DMS53 treated with DMSO at 0.1 percent for 48 hours (cell line): ENCODE measurements around the gene SETMAR.

ENCODE experiments used
- DNase-seq: peaks from one replicate; lab custom pipeline; 2025; ENCODE audit not compliant: unreplicated experiment; lab: John Stamatoyannopoulos, UW

The SETMAR gene

DNA sequence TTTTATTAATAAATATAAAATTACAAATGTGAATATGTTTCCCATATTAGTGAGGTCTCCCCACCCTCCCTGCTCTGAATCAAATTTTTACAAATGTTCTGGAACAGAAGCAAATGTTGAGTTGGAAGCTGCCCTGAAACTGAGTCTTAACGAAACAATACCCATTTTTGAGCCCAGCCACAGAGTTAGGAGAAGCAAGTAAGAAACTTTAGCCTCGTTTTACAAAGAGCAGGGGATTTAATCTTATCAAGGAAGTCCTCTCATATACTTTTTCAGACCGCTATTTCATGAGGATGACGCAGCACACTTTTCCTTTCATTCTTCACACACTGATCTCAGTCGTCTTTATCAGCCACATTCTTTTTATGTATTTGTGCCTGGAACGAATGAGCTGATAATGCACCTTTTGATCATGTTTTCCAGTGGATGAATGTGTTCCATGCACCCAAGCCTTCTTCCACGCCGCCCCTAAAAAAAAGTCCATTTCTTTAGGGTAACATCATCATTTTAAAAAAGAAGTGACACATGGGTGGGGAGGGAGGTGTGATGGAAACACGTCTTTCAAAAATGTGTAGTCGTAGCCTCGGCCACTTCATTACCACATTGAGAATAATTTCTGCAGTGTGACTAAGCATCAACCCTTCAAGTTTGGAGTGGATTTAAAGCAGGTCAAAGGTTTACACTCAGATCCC is 48.1 kb downstream of the SETMAR start:
- no peak for DNase-seq

GRCh38 chr3:4351872-4352271 is 48.7 kb downstream of the SETMAR start:
- DNase-seq, result no peak

GRCh38 chr3:4355401-4356219 is 52.4 kb downstream of the SETMAR start:
- DNase-seq, result no peak

- no peak for DNase-seq
Measured at GRCh38 chr3:4356220-4356540, 53.0 kb downstream of the SETMAR start.

DNA sequence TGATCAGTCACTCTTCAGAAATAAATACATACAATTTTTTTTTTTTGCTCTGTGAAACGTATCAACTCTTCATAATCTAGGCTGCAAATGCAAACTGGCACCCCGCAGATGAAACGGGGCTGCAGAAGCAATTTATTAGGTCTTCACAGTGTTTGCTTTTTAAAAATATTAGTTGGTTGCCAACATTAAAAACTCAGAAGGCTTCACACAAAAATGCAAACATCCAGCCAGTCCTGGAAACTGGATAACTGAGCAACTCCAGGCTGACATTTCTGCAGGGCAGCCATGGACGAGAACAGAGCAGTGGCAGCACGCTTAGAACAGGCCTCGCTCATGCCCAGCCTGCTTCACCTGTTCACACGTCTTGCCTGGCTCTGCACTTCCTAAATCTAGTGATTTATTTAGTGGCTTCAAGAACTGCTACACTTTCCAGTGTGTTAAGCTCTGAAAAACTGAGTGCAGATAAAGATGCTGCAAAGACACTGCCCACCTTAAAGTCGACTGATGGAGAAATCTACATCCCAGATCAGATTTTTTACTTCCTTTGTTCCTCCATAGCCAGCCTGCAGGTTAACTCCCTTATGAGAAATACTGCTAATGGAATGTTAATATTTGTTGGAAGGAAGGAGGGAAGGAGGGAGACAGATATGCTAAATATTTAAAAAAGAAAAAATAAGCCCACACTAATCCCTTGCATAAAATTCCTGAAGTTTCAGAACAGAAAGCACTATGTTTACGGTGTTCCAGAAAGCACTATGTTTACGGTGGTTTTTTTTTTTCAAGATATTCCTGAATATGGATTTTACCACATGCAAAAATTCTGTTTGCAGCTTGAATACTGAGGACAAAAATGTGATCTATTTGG is 53.6 kb downstream of the SETMAR start:
- no peak for DNase-seq

DNA sequence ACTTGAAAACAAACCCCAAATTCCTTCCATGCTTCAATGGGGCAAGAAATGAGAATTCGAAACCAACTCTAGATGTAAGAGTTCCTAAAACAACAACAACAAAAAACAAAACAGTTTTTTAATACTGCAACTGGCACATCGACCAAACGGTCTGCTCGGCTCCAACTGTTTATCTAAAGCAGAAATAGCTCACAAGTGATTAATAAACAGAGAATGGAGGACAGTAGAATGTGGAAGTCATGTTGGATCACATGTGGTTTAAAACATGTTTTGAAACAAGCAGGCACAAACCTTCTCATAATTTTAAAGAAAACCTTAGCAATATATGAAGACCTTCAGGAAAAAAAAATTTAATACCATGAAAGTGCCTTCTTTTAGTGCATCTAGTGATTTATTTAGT is 55.1 kb downstream of the SETMAR start:
- DNase-seq, result no peak

- no peak for DNase-seq
Measured at GRCh38 chr3:4359805-4360502, 56.8 kb downstream of the SETMAR start.

- DNase-seq, result no peak
Measured at GRCh38 chr3:4360817-4361216, 57.6 kb downstream of the SETMAR start.

DNA sequence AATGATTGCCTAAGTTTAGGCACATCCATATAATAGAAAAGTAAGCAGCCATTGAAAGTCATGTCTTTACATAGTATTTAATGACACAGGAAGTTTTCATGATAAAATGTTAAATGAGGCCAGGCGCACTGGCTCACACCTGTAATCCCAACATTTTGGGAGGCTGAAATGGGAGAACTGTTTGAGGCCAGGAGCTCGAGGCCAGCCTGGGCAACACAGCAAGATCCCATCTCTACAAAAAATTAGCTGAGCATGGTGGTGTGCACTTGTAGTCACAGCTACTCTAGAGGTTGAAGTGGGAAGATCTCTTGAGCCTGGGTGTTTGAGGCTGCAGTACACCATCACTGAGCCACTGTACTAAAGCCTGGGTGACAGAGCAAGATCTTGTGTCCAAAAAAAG is 59.4 kb downstream of the SETMAR start:
- no peak for DNase-seq
